Measurements from ENCODE around the gene FBXL12. TPM values are rescaled to one million over a fixed set of nuclear protein-coding genes. Genes with fewer than 3 reads are reported as not detected.
"Not testable (repeated sequence)": the region's sequence is repeated elsewhere in the genome, so short reads cannot be mapped to it uniquely, and the experiment has no call there.

The FBXL12 gene
- total RNA-seq, 1 donor from 2014 or later = 28.2 TPM

DNA sequence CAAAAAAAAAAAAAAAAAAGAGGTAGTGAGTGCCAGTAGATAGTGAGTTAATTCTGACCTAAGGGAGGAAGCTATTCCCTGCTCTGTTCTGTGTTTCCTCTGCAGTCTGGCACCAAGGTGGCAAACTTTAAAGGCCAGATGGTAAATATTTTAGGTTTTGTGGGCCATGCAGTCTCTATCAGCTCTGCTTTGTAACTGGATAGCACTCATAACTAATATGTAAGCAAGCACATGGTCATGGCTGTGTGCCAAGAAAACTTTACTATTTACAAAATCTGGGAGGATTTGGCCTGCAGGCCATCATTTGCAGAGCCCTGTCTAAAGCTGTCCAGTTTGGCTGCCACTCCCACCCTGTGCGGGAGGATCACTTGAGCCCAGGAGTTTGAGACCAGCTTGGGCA, 20.5 kb upstream of the FBXL12 start:
- DNase-seq (ENCODE audit: low spot score) = no peak

DNA sequence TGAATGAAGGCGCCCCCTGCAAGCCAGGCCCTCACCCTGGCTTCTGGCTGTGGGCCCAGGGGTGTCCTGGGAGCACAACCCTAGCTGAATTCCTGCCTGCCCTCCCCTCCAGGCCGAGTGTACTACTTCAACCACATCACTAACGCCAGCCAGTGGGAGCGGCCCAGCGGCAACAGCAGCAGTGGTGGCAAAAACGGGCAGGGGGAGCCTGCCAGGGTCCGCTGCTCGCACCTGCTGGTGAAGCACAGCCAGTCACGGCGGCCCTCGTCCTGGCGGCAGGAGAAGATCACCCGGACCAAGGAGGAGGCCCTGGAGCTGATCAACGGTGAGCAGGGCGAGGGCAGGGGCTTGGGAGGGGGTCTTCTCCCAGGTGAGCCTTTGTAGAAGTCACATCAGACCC, 19.4 kb upstream of the FBXL12 start:
- no peak for DNase-seq (ENCODE audit: low spot score)

DNA sequence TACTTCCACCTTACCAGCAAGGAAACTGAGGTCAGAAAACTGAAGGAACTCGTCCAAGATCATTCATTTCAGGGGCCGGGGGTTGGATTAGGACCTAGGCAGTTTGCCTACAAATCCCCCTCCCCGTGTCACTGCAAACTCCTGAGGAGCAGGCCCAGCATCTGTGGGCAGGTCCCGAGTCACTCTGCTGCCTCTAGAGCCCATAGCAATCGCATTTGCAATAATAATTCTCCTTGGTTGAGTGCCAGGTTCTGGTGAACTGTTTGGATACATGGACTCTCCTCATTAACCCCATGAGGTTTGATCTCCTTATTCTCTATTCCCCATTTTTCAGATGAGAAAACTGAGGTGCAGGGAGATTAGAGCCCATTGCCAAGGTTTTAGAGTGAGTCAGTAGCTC, 17.1 kb upstream of the FBXL12 start:
- no peak for DNase-seq (ENCODE audit: low spot score)

DNA sequence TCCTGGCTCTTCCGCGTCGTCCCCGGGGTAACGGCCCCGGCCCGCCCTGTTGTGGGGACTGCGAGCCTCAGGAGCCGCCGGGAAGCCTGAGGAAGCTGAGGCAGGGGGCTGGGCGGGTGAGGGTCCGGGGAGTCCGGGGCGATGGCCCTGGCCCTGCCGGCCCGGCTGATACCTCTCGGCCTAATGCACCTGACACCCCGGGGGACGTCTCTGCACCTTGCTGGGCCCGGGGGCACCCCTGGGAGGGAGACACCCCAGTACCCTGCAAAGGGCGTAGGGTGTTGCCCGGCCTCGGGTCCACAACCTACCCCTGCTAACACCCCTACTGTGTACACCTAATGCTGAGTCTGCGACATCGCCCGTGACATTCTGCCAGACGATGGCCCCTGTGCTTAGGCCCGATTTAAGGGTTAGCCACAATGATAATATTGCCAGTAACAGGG, 16.6 kb upstream of the FBXL12 start:
- no peak for DNase-seq (ENCODE audit: low spot score)

DNA sequence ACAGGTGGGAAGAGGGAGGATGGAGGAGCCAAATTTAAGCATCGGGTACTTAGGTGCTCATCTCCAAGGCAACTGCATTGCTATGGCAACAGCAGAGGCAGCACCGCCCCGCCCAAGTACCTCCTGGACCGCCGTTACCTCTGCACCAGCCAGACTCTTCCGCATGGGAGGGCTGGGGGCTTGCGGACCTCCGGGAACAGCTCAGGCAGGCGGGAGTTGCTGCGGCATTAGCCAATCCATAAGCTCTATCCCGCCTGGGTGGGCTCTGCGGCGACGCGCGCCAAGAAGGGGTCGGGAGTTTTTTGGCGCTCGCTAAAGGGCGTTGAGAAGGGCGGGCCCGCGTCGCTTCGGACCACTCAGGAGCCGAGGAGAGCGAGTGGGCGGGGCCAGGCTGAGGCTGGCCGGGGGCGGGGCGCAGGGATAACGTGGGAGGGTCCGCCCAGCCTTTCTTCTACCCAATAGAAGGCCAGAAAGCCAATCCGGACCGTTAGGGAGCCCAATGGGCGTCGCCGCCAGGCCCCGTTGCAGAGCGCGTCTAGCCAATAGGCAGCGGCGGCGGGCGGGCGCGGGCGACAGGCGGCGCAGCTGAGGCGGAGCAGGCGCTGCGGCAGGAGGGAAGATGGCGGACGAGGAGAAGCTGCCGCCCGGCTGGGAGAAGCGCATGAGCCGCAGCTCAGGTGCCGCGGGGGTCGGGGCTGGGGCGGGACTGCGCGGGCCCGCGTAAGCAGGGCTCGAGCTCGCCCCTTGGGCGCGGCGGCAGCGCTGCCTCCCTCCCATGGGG, 16.0 kb upstream of the FBXL12 start, which contains the start of gene PIN1:
Gene PIN1, plus strand, starts transcription at position 593 of the 781 bp plus-strand sequence. Its CDS starts 27 bp downstream, at position 620.
- peak; percentile 99 for DNase-seq (ENCODE audit: low spot score)

DNA sequence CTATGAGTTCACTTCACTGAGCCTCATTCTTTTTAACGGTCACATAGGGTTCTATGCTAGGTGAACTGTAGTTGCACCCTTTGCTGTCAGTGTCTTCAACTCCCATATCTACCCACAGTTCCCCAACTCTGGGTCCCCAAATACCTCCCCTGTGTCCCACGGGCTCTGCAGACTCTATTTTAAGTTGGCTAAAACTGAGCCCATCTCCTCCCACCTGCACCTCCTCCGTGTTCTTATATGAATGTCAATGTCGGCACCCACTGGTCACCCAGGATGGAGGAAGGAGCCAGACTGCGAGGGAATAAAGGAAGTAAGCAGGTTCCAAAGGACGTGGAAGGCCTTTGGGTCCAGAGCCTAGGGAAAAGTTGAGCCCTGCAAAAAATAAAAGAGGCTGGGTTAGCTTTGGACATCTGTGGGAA, 15.4 kb upstream of the FBXL12 start:
- DNase-seq (ENCODE audit: low spot score) = no peak

DNA sequence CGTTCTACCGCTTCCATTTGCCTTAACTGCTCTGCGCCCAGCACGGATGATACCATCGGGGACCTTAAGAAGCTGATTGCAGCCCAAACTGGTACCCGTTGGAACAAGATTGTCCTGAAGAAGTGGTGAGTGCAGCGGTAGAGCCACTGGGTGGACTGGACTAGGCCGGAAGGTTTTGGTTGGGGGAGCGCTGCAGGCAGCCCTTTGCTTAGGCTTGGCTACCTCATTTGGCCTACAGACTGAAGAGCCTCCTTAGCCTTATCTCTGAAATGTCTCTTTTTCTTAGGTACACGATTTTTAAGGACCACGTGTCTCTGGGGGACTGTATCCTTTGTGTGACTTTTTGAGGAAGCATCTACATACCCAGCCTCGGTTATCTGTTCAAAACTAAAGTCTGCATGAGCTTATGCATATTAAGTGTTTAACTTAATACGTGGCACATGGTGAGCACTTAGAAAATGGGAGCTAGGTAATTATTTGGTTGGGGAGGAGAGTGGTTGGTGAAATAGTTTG, 9.7 kb upstream of the FBXL12 start:
- no peak for DNase-seq (ENCODE audit: low spot score)

DNA sequence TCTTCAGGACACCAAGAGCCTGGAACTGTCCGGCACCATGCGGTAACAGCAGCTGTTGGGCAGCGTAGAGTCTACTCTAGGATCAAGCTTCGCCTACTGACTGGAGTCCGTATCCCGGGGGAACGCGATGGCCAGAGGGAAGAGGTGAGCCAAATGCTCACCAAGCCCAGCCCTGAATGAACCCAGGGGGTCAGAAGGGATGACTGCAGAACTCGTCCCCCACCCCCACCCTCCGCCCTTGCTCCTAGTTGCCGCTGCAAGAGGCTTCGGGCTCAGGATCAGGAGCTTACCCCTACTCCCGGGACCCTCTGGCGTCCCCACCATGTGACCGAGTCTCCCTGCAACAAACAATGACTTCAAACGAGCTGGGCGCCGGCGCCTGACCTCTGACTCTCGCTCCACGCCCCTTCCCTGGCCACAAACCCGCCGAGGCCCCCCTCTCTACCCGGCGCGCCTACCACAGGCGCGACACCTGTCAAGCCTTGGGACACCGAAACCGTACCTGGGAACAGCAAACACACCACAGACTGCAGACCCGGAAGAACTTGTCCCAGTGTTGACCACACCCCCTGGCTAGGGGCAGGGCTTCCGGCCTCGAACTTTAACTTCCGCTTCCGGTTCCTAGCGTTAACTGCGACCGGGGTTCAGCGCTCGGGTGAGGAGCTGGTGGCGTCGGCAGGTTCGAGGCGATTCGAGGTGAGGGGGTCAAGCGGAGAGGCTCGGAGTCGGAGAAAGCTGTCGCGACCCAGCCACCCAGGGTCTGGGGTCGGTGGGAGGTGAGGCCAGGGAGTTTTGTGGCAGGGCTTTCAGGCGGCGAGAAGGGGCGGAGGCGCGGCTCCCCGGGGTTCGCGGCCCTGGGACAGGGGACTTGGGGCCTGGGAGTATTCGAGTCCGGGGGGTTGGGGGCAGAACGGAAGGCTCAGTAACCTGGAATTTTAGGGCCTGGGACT, 8.7 kb upstream of the FBXL12 start, which contains the start of gene UBL5:
Gene UBL5, plus strand, starts transcription at position 630 of the 950 bp plus-strand sequence. CDS start 420 bp downstream, outside the sequence.
- peak; percentile 94 for DNase-seq (ENCODE audit: low spot score)

DNA sequence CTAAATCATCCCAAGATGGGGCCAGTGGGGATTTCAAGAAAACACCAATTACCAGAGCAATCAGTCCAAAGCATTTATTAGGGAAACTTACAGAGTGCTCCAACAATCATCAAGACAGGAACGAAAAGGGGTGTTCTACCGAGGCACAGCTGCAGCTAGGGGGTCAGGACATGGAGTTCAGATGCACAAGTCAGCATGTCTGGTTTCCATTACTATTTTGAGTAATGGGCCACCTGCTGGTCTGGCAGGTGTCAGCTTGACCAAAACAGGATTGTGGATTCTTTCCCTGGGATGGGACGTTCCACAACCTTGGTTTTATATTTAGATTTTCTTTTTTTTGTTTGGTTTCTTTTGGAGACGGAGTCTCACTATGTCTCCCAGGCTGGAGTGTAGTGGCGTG, 4.9 kb upstream of the FBXL12 start:
- no peak for DNase-seq (ENCODE audit: low spot score)

DNA sequence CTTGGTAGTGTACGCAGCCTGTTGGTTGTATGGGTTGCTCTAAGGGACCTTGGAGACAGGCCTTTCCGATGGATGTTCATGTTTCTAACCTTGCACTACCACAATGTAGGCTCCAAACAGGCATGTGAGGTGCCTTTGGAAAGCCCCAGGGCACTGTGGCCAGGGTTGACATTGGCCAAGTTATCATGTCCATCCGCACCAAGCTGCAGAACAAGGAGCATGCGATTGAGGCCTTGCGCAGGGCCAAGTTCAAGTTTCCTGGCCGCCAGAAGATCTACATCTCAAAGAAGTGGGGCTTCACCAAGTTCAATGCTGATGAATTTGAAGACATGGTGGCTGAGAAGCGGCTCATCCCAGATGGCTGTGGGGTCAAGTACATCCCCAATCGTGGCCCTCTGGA, 1.2 kb upstream of the FBXL12 start:
- not testable (repeated sequence) for DNase-seq (ENCODE audit: low spot score)

DNA sequence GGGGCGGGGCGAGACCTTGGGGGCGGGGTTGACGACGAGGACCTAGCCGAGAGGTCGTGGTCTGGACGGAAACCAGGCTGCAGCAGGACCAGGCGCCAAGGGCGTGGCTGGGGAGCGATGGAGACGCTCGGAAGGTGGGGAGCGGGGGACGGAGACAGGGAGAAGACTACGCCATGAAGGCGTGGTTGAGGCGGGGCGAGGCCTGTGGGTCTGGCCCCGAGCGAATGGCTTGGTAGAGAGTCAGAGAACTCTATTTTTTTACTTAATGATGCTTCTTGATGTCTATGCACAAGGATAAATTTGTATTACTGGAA, 674 bp upstream of the FBXL12 start:
- DNase-seq (ENCODE audit: low spot score) = no peak

DNA sequence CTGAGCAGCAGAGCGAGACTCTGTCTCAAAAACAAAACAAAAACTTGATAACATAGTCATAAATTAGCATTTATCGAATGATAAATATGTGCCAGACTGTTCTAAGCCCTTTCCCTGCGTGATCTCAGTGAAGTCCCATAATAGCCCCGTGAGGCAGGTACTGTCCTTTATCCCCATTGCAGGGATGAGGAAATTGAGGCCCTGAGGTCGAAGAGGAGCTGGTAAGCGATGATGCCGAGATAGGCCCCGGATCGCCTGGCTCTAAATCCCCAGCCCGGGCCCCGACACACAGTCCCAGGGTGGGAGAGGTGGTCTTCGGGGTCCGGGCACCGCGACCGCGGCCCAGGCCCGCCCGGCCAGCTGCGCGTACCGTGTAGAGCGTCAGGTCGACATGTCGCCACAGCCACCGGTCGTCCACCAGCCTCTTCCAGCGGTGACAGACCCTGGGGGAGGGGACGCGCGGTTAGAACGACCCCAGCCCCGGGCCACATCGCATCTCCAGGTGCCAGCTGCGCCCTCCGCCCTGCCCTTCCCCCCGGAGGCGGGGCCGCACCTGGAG, 625 bp downstream of the FBXL12 start:
- DNase-seq (ENCODE audit: low spot score) = no peak

DNA sequence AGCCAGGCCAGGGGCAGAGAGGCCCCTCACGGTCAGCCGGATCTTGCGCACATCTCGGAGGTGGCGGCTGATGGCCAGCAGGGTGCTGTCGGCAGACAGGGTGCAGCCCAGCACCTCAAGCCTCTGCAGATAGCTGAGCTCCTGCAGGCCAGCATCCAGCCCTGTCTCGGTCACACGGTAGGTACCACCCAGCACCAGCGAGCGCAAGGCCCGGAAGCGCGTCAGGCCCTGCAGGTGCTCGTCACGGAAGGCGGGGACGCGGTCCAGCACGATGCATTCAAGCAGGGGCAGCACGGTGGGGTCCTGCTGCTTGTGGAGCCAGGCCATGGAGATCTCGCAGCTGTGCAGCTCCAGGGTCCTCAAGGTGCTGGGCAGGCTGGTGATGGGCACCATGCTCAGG, 7.7 kb downstream of the FBXL12 start:
- DNase-seq (ENCODE audit: low spot score) = no peak

DNA sequence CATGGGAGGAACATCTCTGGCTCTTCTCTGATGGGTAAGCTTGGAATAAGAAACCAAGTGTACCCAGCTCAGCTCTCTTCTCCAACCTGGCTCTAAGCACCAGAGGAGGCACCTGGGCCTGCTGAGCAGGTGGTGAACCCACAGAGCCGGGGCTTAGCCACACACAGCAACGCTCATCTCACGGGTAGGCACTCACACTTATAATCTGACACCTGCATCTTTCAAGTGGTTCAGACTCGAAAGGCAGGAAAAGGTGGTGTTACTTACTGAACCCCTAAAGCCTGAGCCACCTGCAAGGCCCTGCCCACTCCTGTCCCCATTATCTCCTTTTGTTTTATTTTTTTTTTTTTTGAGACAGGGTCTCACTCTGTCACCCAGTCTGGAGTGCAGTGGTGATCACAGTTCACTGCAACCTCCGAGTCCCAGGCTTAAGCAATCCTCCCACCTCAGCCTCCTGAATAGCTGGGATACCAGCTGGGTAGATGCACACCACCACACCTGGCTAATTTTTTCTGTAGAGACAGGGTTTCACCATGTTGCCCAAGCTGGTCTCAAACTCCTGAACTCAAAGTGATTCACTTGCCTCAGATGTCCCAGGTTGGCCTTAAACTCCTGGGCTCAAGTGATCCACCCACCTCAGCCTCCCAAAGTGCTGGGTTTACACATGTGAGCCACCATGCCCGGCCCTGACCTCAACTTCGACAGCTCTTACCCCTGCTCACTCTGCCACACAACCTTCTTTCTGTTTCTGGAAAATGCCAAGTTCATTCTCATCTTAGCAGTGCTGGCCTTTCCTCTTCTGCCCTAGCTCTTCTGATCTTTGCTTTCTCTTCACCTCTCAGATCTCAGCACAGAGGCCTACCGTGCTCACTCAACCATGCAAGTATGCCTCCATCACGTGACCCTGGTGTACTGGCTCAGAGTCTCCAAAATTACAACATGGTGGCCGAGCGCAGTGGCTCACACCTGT, 9.7 kb downstream of the FBXL12 start:
- DNase-seq (ENCODE audit: low spot score) = no peak

DNA sequence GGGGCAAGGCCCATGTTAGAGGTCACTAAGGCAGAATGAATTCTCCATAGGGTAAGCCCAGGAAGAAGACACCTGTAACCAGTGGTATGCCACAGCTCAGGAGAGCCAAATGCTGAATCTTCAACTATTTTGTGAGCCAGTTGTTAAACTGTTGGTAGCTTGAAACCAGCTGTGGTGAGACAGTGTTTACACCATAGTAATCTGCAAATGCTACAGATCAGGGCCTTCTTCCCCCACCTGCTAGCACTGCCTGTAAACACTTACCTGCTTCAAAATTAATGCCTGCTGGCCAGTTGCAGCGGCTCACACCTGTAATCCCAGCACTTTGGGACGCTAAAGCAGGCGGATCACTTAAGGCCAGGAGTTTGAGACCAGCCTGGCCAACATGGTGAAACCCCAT, 12.1 kb downstream of the FBXL12 start:
- DNase-seq (ENCODE audit: low spot score) = no peak

DNA sequence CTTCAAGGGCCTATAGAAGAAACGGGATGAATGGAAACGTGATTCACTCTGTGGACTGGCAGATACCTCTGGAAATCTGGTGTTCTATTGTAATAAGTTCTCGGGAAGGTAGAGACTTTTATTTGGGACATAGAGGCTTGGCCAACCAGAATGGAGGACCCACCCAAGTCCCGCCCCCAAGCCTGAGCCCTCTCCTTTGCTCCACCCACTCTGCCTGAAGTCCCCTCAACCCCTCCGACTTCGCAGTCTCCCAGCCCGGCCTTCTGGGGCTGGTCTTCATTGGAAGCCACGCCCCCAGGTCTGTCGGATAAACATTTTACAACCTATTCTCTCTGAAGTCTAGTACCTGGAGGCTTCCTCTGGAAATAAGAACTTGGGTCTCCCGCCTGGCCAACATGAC, 16.9 kb downstream of the FBXL12 start:
- no peak for DNase-seq (ENCODE audit: low spot score)

DNA sequence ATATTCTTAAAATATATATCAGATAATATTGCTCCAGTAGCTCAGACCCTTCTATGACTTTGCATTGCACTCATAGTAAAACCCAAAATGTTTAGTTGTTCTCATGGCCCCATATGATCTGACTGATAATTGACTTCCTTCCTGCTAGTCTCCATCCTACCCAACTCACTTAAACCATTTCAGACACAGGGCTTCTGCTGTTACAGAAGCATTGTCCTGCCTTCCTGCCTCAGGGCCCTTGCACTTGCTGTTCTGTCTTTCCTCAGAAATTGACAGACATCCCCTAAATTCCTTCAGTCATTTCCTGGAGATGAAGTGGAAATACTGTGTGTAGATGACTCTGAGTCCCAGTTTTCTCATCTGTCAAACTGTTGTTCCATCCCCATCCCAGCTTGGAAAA, 19.7 kb downstream of the FBXL12 start:
- DNase-seq (ENCODE audit: low spot score) = no peak

DNA sequence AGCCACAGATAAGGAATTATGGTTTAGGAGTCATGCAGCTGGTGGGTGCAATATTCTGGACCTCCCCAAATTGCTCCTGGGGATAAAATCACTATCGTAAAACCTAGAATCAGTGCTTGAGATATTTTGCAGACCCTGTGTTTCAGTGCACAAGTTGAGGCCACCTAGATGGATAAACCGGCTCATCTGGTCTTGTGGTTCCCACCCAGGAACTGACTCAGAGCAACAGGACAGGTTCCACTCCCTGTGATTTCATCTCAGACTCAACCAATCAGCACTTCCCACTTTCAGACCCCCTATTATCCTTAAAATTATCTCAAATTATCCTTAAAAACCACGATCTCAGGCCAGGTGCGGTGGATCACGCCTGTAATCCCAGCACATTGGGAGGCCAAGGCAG, 21.0 kb downstream of the FBXL12 start:
- DNase-seq (ENCODE audit: low spot score) = no peak

DNA sequence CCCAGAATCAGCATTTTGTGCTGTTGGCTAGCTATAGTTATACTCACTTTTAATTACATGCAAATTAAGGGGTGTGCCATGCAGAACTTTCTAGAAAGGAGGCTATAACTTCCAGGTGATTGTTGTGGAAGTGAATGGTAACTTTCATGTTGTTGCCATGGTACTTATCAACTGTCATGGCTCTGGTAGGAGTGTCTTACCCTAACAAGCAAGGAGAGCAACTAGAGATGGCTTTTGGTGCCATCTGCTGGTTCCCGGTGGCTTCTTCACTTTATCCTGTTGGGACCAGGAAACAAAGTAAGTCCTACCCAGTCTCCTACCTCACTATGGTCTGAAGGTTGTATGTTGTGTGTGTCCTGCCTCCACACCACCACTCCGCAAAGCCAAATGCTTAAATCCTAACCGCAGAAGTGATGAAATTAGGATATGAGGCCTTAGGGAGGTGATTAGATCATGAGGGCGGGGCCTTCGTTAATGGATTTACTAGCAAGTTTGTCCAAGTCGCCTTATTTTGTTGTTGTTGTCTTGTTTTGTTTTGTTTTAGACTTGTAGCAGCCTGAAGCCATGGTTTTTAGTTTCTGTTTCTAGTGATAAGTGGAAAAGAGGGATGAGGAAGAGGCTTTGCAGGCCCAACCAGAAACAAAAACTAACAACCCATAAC, 22.6 kb downstream of the FBXL12 start:
- peak; percentile 89 for DNase-seq (ENCODE audit: low spot score)

DNA sequence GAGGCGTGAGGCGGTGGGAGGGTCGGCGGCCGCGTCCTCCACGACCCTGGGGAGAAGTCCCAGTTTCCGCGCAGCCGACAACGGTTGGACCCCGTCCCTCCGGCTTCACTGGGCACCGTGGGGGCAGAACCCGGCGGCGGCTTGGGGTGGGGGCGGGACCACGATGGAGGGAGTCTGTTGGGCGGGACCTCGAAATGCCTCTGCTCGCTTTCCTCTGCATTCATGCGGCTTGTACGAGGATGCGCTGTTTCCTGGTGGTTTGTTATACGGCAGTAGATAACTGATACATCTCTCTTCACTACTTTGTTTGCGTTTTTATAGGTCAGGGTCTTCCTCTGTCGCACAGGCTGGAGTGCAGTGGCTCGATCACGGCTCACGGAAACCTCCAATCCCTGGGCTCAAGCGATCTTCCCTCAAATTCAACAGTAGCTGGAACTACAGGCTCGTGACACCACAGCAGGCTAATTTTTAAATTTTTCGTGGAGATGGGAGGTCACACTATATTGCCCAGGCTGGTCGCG, 25.7 kb downstream of the FBXL12 start:
- peak; percentile 70 for DNase-seq (ENCODE audit: low spot score)

Measured in ureter (tissue), 1 donor.